ENCODE data around the gene LLGL2.

LLGL2 gene

DNA sequence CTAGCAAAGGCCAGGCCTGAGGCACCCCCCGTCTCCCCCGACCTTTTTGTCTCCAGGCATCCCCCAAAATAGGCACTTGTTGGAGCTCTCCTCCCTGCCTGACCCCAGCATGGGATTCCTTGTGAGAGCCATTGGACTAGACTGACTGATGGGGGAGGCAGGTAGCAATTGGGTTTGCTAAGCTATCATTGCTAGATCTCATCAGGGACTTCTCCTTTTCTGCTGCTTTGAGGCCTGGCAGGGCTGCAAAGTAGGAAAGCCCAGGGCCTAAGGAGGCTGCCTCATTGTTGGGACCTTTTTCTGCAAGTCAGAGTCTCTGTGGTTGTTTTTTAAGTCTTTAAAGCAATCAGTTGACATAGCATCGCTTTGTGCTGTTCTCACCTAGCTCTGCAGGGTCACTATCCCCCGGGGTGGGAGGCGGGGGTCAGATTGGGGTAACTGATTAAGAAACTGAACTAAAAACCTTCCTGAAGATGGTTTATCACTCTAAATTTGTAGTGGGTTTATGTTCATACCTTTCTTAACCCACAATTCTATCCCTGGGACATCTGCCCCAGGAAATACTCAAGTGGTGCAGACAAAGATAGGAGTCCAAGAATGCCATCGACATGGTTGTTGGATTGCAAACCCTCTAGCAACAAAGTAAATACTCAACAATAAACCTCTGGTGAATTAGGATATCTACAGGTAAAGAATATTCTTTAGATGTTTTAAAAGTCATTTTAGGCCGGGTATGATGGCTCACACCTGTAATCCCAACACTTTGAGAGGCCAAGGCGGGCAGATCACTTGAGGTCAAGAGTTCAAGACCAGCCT is 28.0 kb downstream of the LLGL2 start:
- no peak for DNase-seq

DNA sequence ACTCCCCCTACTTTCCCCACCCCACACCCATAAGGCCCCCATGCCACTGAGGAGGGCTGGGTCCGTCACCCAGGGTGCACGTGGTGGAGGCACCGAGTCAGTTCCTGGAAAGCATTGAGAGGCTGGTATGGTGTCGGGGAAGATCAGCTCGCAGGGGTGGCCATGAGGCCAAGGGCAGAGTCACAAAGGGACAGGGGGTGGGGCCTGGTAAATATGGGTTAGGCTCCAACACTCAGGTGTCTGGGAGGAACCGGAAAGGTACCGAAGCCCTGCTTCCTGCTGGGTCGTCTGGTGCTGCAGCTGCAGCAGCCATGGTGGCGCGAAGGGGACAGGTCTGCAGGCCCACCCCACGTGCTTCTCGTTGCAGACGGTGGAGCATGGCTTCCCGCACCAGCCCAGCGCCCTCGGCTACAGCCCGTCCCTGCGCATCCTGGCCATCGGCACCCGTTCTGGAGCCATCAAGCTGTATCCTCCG is 30.2 kb downstream of the LLGL2 start:
- no peak for DNase-seq

DNA sequence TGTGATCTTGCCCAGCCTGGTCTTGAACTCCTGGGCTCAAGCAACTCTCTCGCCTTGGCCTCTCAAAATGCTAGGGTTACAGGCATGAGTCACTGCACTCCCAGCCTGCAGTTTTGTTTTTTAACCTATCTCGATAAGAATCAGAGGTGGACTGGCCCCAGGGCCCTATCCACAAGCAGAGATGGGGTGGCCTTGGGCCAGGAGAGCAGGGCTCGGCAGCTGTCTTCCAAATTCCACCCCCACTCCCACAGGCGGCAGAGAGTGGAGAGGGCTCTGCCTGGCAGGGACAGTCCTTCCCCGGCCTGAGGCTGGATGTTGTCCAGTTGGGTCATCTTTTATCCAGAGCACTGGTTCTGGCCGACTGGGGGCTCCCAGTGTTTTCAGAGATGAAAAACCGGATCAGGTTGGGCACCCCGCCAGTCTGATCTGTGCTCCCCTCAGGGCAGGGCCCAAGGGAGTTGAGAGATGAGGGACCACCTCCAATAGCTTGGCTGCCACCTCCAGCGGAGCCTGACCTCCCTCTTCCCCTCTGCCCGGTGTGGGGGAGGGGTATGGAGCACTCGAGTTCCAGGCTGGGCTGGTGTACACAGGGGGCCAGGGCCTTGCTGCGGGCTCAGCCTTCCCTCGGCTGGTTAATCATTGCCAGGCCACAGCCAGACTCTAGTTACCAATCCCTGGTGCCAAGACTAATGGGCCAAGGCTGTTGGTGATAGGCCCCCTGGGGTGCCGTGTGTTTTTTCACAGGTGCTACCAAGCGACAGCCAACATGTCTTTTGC is 31.8 kb downstream of the LLGL2 start:
- DNase-seq = no peak

GRCh38 chr17:75557852-75558665 is 32.6 kb downstream of the LLGL2 start:
- no peak for DNase-seq

DNA sequence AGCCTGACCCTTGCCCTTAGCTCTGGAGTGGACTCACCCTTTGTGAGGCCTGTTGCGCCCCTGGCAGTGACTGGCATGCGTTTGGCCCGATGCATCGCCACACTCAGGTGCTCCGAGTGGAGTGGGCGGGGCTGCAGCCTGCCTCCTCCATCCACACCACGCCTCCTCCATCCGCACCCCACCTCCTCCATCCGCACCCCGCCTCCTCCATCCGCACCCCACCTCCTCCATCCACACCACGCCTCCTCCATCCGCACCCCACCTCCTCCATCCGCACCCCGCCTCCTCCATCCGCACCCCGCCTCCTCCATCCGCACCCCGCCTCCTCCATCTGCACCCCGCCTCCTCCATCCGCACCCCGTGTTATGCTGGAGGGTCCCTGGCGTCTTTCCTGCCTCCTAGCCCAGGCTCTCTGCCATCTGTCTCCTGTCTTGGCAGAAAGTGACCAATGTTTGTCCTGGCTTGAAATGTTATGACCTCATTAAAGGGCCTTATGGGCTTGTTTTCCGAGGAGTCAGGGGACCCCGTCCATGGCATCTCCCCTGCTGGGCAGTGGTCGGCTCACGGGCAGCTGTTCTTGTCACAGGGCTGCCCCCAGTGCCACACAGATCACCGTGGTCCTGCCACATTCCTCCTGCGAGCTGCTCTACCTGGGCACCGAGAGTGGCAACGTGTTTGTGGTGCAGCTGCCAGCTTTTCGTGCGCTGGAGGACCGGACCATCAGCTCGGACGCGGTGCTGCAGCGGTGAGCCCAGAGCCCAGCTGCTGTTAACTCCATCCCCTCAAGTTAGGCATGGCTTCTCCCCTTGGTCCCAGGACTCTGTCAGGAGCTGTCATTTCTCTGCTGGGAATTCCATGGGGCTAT is 33.4 kb downstream of the LLGL2 start:
- DNase-seq = no peak

- no peak for DNase-seq
These were observed 34.5 kb downstream of the LLGL2 start for GRCh38 chr17:75559958-75560533.

DNA sequence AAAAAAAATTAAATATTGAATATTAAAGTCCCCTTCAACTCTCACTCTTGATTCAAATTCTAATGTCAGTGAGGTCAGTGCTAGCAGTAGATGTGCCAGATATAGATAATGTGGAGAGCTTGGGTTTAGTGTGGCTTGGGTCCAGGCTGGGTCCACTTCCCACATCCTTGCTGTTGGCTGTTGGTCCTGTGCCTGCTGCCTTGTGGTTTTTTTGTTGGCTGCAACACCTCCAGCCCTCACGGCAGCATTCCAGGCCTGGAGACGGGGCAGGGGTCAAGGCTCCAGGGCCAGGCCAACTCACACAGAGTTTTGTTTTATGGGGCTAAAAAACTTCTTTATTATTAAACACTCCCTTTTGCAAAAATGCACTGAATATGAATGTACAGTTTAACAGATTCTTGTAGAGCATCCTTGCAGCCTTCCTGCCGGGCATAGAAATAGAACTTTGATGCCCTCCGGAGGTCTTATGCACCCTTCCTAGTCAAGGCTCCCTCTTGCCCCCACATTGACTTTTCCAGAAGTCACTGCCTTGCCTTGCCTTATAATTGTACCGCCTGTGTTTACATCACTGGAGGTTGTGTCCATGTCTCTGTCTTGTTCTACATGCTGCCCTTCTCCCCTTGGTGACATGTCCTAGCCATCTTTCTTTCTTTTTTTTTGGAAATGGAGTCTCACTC is 36.6 kb downstream of the LLGL2 start:
- no peak for DNase-seq

DNA sequence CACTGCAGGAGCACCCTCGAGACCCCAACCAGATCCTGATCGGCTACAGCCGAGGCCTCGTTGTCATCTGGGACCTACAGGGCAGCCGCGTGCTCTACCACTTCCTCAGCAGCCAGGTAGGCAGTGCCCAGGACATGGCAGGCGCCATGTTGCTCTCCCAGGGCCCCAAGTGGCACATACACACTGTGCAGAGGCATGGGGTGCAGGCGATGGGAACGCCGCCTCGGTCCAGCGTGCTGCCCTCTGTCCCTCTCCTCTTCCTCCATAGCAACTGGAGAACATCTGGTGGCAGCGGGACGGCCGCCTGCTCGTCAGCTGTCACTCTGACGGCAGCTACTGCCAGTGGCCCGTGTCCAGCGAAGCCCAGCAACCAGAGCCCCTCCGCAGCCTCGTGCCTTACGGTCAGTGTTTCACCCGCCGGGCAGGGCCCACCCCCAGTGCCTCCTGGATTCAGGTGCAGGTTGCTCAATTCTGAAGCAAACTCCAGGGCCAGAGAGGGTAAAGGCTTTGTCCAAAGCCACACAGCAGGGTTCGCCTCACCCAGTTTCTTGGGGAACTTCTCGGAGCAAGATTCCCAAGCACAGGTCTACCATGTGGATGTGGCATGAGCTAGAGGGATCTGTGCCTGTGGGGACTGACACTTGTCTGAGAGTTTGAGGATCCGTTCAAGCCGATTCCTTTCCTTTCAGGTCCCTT is 37.7 kb downstream of the LLGL2 start:
- DNase-seq = no peak

DNA sequence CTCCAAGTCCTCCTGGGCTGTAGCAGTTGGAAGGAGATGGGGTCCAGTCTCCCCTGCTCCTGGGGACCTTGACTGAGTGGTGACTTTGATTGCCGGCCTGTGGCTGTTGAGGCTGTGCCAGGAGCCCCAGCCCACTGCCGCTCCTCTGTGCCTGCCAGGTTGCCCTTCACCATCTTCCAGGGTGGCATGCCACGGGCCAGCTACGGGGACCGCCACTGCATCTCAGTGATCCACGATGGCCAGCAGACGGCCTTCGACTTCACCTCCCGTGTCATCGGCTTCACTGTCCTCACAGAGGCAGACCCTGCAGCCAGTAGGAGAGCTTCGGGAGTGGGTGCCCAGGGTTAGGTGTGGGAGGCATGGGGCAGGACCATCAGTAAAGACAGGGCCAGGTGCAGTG is 38.7 kb downstream of the LLGL2 start:
- no peak for DNase-seq

DNA sequence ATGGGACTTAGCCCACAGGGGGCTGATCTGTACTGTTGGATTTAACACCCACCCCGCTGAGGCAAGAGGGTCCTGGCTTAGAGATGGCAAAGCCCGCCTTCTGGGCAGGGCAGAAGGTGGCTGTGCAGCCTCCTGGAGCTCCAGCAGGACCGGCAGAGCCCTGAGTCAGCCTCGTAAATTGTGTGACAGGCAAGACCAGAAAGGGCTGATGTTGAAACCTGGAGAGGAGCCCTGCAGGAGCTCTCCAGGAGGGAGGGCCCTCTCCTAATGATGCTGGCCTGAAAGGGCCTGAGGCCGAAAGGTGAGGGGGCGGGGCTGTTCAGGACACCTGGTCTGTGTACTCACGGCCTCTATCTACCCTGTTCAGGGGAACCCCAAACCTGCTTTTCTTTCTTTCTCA is 39.6 kb downstream of the LLGL2 start:
- DNase-seq = no peak

DNA sequence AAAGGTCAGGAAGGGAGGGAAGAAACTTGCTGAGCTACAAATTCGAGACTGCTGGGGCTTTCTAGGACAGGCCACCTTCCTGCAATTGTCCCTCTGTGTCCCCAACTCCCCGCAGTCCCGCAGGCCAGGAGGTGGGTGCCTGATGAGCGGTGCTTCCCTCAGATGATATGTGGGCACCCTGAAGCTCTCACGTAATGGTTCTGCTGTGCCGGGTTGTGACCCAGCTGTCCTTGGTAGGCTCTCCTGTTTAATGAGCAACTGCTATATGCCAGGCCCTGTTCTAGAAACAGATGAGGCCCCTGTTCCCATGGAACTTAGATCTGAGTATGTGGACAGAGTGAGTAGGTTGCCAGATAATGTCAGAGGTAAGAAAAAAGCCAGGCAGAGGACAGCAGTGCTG is 40.1 kb downstream of the LLGL2 start:
- DNase-seq = no peak

DNA sequence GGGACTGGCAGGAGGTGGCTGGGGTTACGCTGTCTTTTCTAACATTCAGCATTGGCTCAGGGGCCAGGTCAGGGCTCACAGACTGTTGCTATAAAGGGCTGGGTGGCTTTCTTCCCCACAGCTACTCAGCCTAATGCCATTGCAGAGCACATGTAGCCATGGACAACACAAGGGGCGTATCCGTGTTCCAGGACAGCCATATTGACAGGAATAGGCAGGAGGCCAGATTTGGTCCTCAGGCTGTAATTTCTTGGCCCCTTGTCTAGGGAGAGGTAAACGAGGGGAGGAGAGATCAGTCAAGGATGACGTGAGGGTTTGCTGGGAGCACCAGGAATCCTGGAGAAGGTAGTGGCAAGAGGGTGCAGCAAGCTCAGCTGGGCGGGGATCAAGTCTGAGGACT is 40.9 kb downstream of the LLGL2 start:
- DNase-seq = no peak

GRCh38 chr17:75566834-75567233 is 41.3 kb downstream of the LLGL2 start:
- DNase-seq = no peak

DNA sequence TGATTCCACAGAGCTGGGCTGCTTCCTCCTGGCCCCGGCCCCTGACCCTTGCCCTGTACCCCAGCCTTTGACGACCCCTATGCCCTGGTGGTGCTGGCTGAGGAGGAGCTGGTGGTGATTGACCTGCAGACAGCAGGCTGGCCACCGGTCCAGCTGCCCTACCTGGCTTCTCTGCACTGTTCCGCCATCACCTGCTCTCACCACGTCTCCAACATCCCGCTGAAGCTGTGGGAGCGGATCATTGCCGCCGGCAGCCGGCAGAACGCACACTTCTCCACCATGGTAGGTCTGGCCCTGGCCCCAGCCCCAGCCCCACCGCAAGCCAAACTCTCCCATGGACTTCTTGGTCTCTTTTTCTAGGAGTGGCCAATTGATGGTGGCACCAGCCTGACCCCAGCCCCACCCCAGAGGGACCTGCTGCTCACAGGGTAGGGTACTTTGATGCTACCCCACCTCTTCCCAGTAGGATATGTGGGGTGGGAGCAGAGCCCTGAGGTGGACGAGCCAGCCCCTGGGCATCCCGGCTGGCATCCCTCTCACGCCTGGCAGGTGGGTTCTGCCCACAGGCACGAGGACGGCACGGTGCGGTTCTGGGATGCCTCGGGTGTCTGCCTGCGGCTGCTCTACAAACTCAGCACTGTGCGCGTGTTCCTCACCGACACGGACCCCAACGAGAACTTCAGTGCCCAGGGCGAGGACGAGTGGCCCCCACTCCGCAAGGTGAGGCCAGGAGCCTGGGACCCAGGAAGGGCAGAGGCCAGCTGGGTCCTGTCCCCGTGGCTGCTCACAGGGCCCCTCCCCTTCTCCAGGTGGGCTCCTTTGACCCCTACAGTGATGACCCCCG is 43.1 kb downstream of the LLGL2 start:
- DNase-seq = no peak

GRCh38 chr17:75570034-75570676 is 44.7 kb downstream of the LLGL2 start:
- DNase-seq = no peak

- no peak for DNase-seq
These were observed 45.3 kb downstream of the LLGL2 start for GRCh38 chr17:75570772-75571171.

GRCh38 chr17:75571197-75571884 is 45.8 kb downstream of the LLGL2 start:
- peak; percentile 14 for DNase-seq

- DNase-seq = no peak
These were observed 46.4 kb downstream of the LLGL2 start for GRCh38 chr17:75571885-75572215.

All from fibroblast of skin of scalp (primary cell).